Adipose tissue (tissue), 3 donors: Measurements from ENCODE around the gene DNAJC1. TPM values are rescaled to one million over a fixed set of nuclear protein-coding genes. Genes with fewer than 3 reads are reported as not detected.
"Not testable (repeated sequence)": the region's sequence is repeated elsewhere in the genome, so short reads cannot be mapped to it uniquely, and the experiment has no call there.

Experiments
- H3K27ac ChIP-seq: one replicate; pipeline ENCODE4 v1.5.1; 2013; ENCODE audit warnings: low read depth, low read length
- WGBS, 3 donors: extraction: QIAGEN DNeasy Blood & Tissue Kit; methylation state at CpG; one replicate each; pipeline ENCODE4 v1.1.7; 2013; 5-methylcytosine and 5-hydroxymethylcytosine counted together
- polyA plus RNA-seq, 3 donors: library from polyadenylated mRNA; stranded (reverse); fragments of 200-250 nt; gene quantifications; one replicate each; pipeline ENCODE4 v1.2.3, GENCODE V29; 2013
- donor health status: healthy with polysubstance abuse.
- donor health status: Bipolar disorder and iron deficiency.
- donor health status: healthy.

DNAJC1 gene
- polyA plus RNA-seq, 3 donors: 22.8 to 37.4 (median 23.1) TPM

GRCh38 chr10:21873198-21873597, 130.3 kb downstream of the DNAJC1 start:
- H3K27ac ChIP-seq: no peak overlapping the region
- 96 to 98% (median 96%) methylated on average over 5 of the region's 5 CpGs for WGBS, 3 donors

- 98 to 99% (median 99%) methylated on average over 11 of the region's 11 CpGs for WGBS, 3 donors
- not testable (repeated sequence) for H3K27ac ChIP-seq
These were observed 130.8 kb downstream of the DNAJC1 start for GRCh38 chr10:21872771-21873170.

GRCh38 chr10:21870849-21871248, 132.7 kb downstream of the DNAJC1 start:
- 97 to 100% (median 97%) methylated on average over 1 of the region's 1 CpG for WGBS, 3 donors
- no peak overlapping the region for H3K27ac ChIP-seq

GRCh38 chr10:21869087-21869486, 134.4 kb downstream of the DNAJC1 start:
- WGBS, 3 donors: 94 to 95% (median 95%) methylated on average over 2 of the region's 2 CpGs
- not testable (repeated sequence) for H3K27ac ChIP-seq

GRCh38 chr10:21860718-21861117, 142.8 kb downstream of the DNAJC1 start:
- no peak overlapping the region for H3K27ac ChIP-seq
- WGBS, 3 donors: 90 to 96% (median 95%) methylated on average over 1 of the region's 1 CpG

GRCh38 chr10:21858455-21858854, 145.1 kb downstream of the DNAJC1 start:
- WGBS, 3 donors: 43 to 91% (median 56%) methylated on average over 2 of the region's 2 CpGs
- H3K27ac ChIP-seq: no peak overlapping the region

GRCh38 chr10:21849607-21850006, 153.9 kb downstream of the DNAJC1 start:
- no peak overlapping the region for H3K27ac ChIP-seq
- 96 to 97% (median 97%) methylated on average over 1 of the region's 1 CpG for WGBS, 3 donors

GRCh38 chr10:21843645-21844044, 159.9 kb downstream of the DNAJC1 start:
- H3K27ac ChIP-seq: no peak overlapping the region
- WGBS, 3 donors: 96 to 100% (median 96%) methylated on average over 1 of the region's 1 CpG

GRCh38 chr10:21841273-21841672, 162.3 kb downstream of the DNAJC1 start:
- not testable (repeated sequence) for H3K27ac ChIP-seq
- 96 to 100% (median 99%) methylated on average over 2 of the region's 2 CpGs for WGBS, 3 donors

- not testable (repeated sequence) for H3K27ac ChIP-seq
- 98 to 99% (median 98%) methylated on average over 13 to 29 of the region's 29 CpGs for WGBS, 3 donors
These were observed 166.0 kb downstream of the DNAJC1 start for GRCh38 chr10:21837487-21837886.

- 87 to 98% (median 96%) methylated on average over 10 of the region's 10 CpGs for WGBS, 3 donors
- H3K27ac ChIP-seq: not testable (repeated sequence)
These were observed 169.0 kb downstream of the DNAJC1 start for GRCh38 chr10:21834574-21834973.

GRCh38 chr10:21832821-21833130, 170.8 kb downstream of the DNAJC1 start:
- WGBS, 3 donors: 81 to 97% (median 90%) methylated on average over 1 of the region's 1 CpG
- no peak overlapping the region for H3K27ac ChIP-seq

- 87 to 90% (median 88%) methylated on average over 2 of the region's 2 CpGs for WGBS, 3 donors
- H3K27ac ChIP-seq: no peak overlapping the region
These were observed 171.3 kb downstream of the DNAJC1 start for GRCh38 chr10:21831986-21832820.

GRCh38 chr10:21830037-21830436, 173.5 kb downstream of the DNAJC1 start:
- H3K27ac ChIP-seq: no peak overlapping the region

- H3K27ac ChIP-seq: no peak overlapping the region
- 96 to 99% (median 98%) methylated on average over 3 of the region's 3 CpGs for WGBS, 3 donors
These were observed 176.2 kb downstream of the DNAJC1 start for GRCh38 chr10:21827308-21827707.

GRCh38 chr10:21826725-21827124, 176.8 kb downstream of the DNAJC1 start:
- WGBS, 3 donors: 98 to 100% (median 99%) methylated on average over 2 of the region's 2 CpGs
- H3K27ac ChIP-seq: no peak overlapping the region

- 96 to 99% (median 97%) methylated on average over 3 of the region's 3 CpGs for WGBS, 3 donors
- H3K27ac ChIP-seq: no peak overlapping the region
These were observed 178.2 kb downstream of the DNAJC1 start for GRCh38 chr10:21825345-21825744.

- 88 to 96% (median 89%) methylated on average over 4 of the region's 4 CpGs for WGBS, 3 donors
These were observed 179.1 kb downstream of the DNAJC1 start for GRCh38 chr10:21824409-21824808.

GRCh38 chr10:21823617-21824016, 179.9 kb downstream of the DNAJC1 start:
- no peak overlapping the region for H3K27ac ChIP-seq
- WGBS, 3 donors: 78 to 93% (median 92%) methylated on average over 2 of the region's 2 CpGs

More at GRCh38 chr10:21824409-21824808, 179.1 kb downstream of the DNAJC1 start:
- no peak overlapping the region for H3K27ac ChIP-seq

GRCh38 chr10:21822273-21822672, 181.3 kb downstream of the DNAJC1 start:
- 96 to 98% (median 96%) methylated on average over 6 of the region's 6 CpGs for WGBS, 3 donors
- H3K27ac ChIP-seq: not testable (repeated sequence)
